Fibroblast of pulmonary artery (primary cell): ENCODE results near the gene SSTR1.

Experiments
- DNase-seq: peaks from one replicate; pipeline ENCODE4 v3.0.0-alpha.2; 2010; ENCODE audit warnings: low read depth
- H3K4me3 ChIP-seq: replicated peaks from 2 replicates; pipeline ENCODE4 v1.5.1; 2011; ENCODE audit warnings: low read depth, mild to moderate bottlenecking, control low read depth, low read length, moderate library complexity
- TF ChIP-seq, protein P1 (sequence below): IDR thresholded peaks from 2 replicates; pipeline ENCODE4 v1.5.1; 2011; ENCODE audit warnings: mild to moderate bottlenecking, control low read depth, low read length, inconsistent platforms; ENCODE audit errors: missing control alignments

The SSTR1 gene

DNA sequence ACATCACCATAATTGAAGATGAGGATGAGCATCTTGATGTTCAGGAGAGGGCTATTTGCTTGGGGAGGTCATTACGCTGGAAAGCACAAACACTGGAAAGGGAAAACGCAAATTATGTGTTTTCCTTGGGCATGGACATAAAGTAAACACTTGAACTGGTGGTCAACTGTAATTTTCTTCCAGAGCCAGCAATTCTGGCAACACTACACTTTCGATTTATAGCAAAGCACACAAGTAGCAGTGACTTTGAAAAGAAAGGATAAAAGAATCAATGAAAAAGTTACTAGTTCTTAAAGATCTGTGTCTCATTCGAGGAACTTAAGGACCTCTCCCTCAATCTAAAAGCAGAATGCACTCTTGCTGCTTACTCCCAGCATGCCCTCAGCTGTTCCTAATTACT is 46.0 kb downstream of the SSTR1 start:
- no peak for DNase-seq
- peak overlapping the region; percentile 52 for H3K4me3 ChIP-seq
- TF ChIP-seq, protein P1, sequence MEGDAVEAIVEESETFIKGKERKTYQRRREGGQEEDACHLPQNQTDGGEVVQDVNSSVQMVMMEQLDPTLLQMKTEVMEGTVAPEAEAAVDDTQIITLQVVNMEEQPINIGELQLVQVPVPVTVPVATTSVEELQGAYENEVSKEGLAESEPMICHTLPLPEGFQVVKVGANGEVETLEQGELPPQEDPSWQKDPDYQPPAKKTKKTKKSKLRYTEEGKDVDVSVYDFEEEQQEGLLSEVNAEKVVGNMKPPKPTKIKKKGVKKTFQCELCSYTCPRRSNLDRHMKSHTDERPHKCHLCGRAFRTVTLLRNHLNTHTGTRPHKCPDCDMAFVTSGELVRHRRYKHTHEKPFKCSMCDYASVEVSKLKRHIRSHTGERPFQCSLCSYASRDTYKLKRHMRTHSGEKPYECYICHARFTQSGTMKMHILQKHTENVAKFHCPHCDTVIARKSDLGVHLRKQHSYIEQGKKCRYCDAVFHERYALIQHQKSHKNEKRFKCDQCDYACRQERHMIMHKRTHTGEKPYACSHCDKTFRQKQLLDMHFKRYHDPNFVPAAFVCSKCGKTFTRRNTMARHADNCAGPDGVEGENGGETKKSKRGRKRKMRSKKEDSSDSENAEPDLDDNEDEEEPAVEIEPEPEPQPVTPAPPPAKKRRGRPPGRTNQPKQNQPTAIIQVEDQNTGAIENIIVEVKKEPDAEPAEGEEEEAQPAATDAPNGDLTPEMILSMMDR, result no peak

DNA sequence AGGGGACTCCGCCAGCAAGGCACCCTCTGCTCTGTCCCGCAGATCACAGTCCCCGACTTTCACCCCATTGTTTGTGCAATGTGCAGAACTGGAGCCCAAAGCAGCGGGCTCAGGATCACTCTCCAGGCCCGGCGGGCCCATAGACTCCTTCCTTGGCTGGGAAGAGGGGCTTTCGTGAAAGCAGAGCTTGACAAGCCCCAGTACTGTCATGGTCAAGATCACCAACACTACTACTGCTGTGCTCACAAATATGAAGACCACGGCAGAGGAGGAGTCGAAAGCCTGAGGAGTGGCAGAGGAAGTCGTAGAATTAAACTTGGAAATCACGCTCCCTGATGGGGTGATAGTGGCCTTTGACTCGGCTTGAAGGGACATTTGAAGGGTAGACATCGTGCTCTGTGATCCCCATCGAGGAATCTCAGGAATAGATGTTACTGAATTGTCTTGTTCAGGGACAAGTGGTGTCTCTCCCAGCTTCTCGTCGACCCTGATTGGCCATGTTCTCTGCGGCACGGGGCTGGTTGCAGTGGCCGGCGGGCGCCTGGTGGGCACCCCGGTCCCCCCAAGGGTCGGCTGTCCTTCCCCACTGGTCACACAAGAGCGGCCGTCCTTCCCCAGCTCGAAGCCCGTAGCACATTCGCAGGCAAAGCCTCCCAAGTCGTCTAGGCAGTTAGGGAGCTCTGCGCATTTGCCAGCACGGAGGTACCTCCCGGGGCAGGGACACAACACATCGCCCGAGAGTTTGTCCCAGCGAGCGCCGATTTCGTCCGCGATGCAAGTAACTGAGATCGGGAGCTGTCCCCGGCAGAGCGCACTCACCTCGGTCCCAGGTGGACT is 47.1 kb downstream of the SSTR1 start:
- TF ChIP-seq, protein P1, result no peak
- peak overlapping the region; percentile 52 for H3K4me3 ChIP-seq
- DNase-seq, result peak; percentile 34

DNA sequence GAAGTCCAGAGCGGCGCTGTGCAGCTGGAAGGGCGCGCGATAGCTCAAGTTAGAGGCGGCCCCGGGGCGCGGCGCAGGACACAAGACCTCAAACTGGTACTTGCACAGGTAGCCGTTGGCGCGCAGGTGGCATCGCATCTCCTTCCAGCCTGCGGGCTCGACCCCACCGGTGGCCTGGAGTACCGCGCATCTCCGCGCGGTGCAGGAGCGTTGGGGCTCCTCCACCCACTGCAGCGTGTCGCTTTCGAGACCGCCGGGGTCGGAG is 47.6 kb downstream of the SSTR1 start:
- peak overlapping the region; percentile 52 for H3K4me3 ChIP-seq
- TF ChIP-seq, protein P1, result no peak
- DNase-seq, result no peak

DNA sequence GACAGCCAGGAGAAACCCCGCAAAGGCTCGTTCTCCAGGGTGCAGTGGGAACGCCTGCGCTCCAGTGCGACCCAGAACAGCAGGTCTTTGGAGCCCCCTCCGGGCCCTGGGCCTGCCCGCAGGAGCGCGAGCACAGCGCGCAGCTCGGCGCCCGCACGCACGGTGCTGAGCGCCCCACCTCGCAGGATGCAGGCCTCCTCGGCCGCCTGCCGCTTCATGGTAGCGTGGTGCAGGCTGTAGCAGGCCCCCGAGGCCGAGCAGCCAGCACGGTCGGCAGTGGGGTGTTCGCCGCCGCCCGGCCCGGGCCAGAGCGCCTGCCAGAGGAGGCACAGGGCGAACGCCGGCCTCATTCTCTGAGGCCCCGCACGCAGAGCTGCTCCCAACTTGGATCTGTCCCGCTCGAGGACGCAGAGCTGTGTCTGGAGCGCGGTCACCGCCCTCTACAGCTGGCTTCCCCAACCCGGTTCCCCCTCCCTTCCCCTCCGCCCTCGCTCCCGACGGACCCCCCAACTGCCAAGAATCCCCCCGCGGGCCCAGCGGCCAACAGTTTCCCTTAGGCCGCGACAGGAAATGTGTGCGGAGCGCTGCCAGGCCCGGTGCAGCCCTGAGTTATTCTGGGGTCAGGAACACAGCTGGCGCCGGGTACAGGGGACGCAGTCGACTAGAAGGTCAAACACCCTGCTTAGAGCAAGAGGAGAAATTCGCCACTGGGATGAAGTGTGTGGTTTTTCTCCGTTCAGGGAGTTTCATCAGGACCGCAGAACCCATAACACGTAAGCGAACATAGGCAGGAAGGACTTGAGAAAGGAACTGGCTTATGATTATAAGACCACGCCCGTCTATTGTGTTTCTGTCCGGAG is 48.2 kb downstream of the SSTR1 start, which contains the start of gene CLEC14A:
Gene CLEC14A, minus strand, starts transcription at position 421 of the 860 bp plus-strand sequence. Its CDS starts 71 bp downstream, at position 350.
- H3K4me3 ChIP-seq, result peak within 1 kb of the TSS; percentile 52
- TF ChIP-seq, protein P1, result no peak
- DNase-seq, result peak; percentile 97

DNA sequence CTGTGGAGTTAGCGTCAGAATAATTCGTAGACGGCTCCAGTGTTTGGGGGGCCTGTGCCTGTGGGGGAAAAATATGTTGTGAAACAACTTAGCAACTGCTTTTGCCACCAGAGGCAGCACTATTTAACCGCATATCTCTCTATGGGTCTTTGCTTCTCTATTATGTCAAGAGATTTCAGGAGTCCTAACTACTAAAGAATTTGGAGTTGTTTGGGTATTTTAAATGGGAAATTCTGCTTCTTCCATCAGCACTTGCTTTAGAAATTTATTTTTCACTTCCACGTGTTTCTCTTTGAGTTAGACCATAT is 48.8 kb downstream of the SSTR1 start:
- no peak for DNase-seq
- no peak overlapping the region for H3K4me3 ChIP-seq
- TF ChIP-seq, protein P1, result peak; percentile 53

DNA sequence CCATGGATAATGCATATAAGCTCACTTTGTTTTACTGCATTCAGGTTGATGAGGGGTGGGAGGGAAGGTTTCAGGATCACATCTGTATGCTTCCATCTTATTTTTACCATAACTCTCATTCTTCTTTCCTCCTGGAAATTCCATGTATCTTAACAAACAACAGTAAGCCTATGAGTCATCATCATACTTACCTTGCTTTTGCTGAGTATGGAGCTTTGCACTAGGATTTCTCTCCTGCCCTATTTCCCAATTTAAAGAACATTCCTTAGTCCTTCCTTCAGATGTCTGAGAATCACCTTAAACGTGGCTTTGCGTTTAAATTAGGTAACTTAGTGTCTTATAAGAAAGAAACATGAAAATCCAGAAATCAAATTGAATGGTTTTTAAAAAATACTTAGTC is 49.8 kb downstream of the SSTR1 start:
- TF ChIP-seq, protein P1, result no peak
- no peak overlapping the region for H3K4me3 ChIP-seq
- DNase-seq, result peak; percentile 50
